GM19467 (cell line): ENCODE data around the gene GPR89B.
"Not testable (repeated sequence)": the region's sequence is repeated elsewhere in the genome, so short reads cannot be mapped to it uniquely, and the experiment has no call there.

Experiments used
- ATAC-seq: cut with Tn5 transposase; IDR thresholded peaks from one replicate; pipeline ENCODE4 v1.9.1; 2021; ENCODE audit warnings: mild to moderate bottlenecking, moderate library complexity; ENCODE audit not compliant: unreplicated experiment

GPR89B gene

DNA sequence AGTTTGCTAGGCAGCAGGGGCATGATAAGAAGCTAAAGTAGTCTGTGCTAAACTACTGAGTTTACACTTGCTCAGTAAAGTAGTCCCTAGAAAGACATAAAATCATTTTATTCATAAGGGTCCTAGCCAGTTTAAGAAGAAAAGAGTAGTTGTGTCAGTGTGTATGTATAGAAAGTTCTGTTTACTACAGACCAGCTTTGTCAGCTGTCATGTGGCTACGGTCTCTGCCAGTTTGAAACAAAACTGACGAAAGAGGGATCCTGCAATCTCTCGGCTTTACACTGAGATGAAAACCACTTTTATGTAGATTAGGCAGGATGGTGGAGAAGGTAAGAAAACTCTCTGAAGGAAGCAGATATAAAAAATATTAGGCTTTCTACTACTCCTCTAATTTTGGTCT lies 7.1 kb downstream of the GPR89B start:
- ATAC-seq: not testable (repeated sequence)

DNA sequence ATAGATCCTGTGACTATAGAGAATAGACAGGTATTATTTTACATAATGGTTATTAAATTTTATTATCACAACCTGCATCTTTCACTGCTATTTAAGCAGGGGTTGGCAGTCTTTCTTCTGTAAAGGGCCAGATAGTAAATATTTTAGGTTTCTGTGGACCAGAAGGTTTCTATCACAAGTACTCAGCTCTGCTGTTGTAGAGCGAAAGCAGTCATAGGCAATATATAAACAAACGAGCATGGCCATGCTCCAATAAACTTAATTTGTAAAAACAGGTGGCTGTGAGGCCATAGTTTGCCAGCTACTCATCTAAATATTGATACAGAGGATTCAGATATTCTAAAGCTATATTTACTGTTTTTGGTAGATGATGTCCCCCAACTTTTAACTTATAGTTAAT lies 12.2 kb downstream of the GPR89B start:
- not testable (repeated sequence) for ATAC-seq

DNA sequence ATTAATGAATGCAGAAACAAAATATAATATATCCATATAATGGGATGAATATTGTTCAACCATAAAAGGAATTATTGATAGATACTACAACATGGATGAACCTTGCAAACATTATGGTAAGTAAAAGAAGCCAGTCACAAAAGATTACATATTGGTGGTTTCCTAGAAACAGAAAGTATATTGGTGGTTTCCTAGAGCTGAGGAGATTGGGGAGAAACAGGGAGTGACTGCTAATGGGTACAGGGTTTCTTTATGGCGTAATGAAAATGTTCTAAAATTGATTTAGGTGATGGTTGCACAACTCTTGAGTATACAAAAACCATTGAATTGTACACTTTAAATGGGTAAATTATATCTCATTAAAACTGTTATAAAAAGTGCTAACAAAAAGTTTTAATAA lies 14.3 kb downstream of the GPR89B start:
- ATAC-seq: not testable (repeated sequence)

DNA sequence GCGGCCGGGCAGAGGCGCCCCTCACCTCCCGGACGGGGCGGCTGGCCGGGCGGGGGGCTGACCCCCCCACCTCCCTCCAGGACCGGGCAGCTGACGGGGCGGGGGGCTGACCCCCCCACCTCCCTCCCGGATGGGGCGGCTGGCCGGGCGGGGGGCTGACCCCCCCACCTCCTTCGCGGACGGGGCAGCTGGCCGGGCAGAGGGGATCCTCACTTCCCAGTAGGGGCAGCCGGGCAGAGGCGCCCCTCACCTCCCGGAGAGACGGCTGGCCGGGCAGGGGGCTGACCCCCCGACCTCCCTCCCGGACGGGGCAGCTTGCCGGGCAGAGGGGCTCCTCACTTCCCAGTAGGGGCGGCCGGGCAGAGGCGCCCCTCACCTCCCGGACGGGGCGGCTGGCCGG lies 21.3 kb downstream of the GPR89B start:
- ATAC-seq: not testable (repeated sequence)

DNA sequence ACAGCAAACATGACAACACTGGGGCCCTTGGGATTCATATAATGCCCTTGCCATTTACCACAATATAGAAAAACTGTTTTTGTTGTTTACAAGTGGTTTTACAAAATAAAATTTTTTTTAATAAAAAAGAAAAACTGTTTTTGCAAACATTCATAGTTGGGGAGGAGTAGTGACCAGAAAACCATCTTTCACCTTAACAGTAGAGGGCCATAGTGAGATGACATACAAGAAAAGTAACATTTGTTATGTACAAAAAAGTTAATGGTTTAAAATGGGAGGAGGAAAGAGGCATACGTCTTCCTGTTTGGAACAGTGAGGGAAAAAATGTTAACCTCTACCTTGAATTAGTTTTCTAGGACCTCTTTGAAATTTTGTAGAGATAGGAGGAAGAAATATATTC lies 30.7 kb downstream of the GPR89B start:
- not testable (repeated sequence) for ATAC-seq

DNA sequence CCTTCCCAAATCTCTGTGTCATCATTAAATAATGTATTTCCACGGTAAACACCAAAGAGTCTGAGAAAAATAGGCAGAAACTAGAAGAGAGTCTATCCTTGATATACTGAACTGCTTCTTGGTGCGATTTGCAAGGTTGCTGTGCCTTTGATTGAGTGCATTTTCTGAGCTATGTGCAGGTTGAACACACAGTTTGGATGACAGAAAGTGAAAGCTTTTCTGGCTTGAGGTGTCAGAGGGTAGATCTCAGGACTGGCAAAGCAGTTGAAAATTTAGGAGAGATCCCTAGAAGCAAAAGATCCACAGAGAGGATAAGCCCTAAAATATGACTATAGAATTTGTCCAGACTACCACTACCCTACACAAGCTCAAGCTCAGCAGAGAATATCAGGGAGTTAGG lies 31.5 kb downstream of the GPR89B start:
- ATAC-seq: not testable (repeated sequence)

DNA sequence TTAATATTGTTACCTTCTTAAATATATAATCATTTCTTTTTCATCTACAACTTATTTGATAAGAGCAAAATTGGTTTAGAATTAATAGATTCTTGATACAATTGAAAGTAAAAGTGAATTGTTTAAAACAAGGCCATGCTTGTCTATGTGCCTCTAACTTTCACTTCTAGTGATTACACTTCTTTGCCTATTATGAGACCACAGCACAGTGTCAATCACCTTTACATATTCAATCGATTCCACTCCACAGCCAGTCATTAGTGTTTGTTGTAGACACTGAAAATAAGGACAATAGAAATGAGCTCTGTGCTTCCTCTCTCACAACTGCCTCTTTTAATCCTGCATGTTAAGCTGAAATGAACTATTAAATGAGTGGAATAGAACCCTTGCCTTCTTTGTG lies 36.4 kb downstream of the GPR89B start:
- not testable (repeated sequence) for ATAC-seq

DNA sequence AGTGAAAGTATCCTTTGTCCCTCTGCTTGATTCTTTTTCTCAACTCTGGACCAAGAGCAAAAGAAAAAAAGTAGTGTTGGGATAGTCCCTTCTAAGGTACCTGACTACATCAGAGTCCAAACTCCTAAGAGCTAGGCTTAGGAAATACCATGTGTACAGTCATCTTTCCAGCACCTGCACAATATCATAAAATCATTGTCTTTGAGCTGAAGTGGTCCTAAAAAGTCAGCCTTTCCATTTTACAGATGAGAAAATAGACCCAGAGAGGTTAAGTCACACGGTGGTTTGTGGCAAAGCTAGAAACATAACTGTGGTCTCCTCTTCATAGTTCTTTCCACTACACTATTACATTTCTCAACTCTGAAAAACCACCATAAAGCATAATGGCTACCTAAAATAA lies 38.4 kb downstream of the GPR89B start:
- not testable (repeated sequence) for ATAC-seq

DNA sequence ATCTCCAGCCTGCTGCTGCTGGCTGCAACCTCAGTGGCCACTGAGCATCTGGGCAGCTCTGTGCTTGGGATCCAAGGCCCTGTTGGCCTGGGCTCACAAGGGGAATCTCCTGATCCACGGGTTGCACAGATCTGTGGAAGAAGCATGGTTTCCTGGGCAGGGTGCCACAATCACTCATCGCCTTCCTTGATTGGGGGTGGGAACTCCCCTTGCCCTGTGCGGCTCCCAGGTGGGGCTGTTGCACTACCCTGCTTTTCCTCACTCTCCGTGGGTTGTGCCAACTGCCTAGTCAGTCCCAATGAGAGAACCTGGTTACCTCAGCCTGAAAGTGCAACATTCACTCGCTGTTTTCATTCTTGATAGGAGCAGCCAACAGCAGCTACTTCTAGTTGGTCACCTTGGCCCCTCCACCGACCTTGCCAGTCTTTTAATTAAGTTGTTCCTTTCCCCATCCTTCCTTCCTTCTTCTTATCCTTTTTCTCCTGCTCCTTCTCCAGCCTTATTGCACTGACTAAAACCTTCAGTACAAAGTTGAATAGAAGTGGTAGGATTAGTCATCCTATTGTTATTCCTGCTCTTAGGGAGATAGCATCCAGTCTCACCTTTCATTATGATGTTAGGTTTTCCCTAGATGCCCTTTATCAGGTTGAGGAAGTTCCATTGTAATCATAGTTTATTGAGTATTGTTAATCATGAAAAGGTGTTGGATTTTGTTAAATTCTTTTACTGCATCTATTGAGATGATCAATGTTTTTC lies 50.9 kb downstream of the GPR89B start:
- ATAC-seq: not testable (repeated sequence)

DNA sequence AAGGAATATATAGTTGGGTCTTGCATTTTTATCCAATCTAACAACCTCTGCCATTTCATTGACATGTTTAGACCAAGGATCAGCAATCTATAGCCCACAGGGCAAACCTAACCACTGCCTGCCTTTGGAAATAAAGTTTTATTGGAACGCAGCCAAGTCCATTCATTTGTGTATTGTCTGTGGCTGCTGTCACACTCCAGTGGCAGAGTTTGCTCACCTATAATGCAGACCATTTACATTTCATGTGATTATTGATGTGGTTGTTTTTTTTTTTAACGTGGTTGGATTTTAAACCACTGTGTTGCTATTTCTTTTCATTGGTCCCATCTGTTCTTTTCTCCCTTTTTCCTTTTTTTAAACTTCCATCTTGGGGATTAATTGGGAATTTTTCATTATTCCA lies 57.2 kb downstream of the GPR89B start:
- ATAC-seq: not testable (repeated sequence)

DNA sequence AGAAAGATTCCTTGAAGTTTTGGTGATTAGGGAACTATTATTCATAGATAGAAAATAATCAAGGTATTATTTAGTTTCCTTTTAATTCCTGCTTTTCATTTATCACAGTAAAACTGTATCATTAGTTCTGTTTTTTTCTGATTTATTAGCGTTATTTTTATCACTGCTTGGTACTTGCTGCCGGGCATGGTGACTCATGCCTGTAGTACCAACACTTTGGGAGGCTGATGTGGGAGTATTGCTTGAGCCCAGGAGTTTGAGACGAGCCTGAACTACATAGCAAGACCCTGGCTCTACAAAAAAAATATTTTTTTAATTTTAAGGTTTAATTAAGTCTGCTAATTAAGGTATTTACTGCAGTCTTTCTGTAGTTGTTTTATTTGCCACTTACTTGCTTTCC lies 59.7 kb downstream of the GPR89B start:
- not testable (repeated sequence) for ATAC-seq

DNA sequence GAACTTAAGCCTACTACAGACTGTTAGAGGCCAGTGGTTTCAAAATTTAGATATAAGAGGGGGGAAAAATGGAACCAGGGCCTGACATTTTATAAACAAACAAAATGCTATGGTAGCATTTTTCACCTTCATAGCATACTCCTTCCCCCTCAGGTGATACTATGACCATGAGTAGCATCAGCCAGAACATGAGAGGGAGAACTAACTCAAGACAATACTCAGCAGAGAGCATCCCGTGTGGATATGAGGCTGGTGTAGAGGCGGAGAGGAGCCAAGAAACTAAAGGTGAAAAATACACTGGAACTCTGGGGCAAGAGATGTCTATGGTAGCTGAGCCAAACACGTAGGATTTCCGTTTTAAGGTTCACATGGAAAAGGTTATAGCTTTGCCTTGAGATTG lies 64.7 kb downstream of the GPR89B start:
- not testable (repeated sequence) for ATAC-seq

DNA sequence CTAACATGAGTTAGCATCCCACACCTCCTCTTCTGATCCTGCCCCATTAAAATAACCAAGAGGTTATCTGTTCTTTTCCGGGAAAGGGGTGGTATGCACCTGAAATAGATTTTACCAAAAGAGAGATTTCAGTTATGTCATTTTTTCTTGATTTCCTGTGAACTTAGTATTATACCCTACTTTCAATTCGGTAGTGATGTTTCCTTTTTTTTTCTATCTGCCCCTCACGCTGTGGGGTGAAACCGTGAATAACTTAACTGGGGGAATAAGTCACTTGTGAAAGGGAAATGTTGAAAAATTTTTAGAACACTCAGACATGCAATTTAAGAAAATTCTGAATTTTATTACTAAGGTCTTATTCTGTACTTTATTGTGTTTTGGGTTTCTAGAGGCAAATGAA lies 65.2 kb downstream of the GPR89B start:
- not testable (repeated sequence) for ATAC-seq

DNA sequence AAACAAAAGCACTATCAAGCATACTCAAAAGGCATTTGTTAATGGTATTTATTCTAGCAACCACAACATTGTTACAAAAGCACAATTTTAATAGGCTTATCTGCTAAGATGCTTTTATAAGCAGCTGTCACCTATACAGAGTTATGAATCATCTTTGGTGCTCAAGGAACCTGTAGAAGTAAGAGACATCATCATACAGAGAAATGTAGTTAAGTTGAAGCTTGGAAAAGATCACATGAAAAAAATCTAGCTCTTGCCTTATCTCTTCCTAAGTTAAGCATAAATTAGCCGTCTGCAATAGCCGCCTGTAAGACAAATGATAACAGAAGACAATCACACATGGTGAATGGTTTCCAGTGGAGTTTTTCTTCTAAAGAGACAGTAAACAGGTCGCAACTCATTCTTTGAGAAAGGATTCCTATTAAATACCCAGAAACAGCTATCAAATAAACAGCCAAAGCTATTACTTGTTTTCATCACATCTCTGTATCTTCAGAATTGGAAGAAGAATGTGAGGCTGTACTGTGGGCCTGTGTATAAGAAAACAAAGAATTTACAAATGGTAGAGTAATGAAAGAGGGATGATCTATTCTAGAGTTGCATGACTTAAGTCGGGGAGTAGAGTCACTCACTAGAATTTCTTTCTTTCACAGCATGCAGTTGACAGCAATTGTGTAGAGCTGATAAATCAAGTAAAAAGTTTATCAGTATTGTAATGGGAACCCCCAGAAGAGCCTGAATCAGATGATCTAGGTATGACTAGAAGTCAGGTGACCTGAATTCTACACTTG lies 65.8 kb downstream of the GPR89B start:
- ATAC-seq: not testable (repeated sequence)

DNA sequence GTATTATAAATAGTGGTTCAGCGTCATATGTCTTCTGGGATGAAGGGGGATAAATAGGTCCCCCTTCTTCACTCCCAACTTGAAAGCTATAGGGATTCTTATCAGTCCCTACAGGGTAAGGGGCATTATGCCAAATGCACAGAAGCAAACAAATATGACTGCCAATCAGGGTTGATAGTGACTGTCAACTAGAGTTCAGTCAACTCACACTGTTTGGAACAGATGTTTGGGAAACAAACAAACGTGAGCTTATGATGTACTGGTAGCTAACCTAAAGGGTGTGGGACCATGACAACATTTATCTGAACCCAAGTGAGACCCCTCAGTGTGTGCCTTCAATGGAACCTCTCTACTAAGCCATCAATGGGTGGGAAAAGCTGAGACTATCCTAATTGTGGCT lies 67.9 kb downstream of the GPR89B start:
- ATAC-seq: not testable (repeated sequence)

DNA sequence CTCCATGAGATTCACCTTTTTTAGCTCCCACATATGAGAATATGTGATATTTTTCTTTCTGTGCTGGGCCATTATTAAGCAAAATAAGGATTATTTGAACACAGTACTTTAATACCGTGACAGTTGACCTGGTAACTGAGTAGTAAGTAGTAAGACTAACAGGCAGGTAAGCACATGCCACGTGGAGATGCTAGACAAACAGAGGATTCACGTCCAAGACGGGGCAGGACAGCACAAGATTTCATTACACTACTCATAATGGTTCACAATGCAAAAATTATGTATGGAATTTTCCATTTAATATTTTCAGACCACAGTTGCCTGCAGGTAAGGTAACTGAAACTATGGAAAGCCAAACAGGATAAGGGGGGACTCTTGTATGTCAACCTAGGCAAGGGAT lies 79.5 kb downstream of the GPR89B start:
- not testable (repeated sequence) for ATAC-seq

DNA sequence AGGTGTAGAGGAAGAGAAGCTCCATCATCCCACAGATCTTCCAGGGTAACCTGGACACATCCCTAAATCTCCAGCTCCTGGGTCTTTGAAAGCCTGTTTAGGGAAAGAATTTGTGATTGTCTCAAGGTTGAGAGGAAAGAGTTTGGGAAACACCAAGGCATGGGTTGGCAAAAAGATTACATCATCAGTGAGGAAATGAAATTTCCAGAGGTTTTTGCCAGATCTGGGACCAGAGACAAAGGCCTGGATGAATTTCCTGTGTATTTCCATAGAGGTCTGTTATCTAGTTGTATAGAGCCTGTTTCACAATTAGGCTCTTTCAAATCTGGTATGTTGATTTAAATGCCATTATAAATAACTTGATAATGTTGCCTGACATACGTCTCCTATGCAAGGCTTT lies 82.3 kb downstream of the GPR89B start:
- ATAC-seq: no peak

DNA sequence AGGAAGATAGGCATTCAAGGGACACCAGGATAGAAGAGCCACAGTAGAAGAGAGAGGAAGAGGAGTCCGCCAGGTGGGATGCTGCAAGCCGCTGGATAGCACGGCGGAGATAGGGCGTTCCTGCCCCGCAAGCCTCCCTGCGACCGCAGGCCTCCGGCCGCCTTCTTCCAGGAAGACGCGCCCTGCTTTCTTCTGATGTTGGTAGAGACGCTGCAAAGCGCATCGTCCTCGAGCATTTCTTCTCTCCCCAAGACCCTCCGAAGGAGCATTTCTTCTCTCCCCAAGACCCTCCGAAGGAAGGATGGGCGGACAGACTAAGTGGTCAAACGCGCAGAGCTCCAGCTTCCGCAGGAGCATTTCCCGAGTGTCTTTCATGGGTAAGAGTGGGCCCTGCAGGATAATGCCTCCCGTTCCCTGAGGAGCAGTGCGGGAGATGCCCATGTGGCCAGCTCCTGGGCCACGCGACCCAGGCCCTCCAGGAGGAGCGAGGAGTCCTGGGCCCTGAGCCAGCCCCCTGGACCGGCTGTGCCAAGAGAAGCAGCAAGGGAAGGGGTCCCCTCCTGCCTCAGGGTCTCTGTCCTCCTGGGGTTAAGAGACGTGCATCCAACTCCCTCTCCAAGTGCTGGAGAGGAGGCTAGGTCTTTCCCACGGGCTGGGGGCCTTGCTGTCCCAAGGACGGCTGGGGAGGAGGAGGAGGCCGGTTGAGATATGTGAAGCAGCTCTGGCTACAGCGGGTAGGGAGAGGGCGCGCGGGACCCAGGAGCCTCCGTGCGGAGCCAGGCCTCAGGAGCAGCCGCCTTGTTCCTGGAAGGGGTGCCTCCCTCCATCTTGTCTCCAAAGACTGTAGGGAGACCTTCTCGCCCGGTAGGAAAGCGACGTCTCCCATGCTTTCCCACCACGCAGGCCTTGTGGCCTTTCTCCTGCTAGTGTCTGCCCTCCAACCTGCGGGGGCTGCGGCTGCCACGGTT lies 85.2 kb downstream of the GPR89B start:
- ATAC-seq: not testable (repeated sequence)

DNA sequence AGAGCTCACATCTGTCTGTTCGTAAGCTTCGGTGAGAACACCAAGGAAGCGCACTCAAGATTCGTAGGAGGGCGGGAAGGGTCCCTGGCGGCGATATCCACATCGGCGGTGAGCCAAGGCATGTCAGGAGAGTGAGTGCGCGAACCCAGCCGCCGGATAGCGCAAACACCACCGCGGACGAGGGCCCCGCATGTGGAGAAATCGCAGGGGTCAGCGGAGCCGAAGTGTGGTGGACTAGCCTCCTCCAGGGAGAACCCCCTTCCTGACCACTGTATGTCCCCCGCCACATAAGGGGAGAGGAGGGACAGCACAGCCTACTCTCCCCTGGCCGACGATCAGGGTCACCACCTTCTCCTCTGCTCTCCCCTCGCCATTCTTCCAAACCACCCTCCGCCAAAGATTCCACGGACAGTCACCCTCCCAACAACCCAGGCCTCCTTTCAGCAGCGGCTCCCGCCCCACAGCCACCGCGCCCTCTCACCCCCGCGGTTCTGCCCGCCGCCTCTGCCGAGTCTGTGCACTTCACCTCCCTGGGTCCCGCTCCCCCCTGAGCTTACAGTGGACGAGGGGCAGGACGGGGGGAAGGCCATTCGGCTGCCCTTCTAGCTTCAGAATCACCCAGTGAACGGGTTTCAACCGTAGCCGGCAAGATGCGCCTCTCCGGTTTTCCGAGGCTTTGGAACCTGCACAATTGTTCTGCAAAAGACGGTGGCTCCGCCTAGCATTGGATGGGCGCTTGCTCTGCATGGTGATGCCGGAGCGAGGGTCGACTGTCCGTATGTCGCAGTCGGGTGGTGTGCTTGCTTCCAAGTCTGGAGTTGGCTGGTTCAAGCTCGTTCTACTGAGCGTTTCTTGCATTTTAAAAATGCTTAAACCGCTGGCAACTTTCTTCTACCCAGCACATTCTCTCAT lies 86.3 kb downstream of the GPR89B start:
- ATAC-seq: not testable (repeated sequence)

DNA sequence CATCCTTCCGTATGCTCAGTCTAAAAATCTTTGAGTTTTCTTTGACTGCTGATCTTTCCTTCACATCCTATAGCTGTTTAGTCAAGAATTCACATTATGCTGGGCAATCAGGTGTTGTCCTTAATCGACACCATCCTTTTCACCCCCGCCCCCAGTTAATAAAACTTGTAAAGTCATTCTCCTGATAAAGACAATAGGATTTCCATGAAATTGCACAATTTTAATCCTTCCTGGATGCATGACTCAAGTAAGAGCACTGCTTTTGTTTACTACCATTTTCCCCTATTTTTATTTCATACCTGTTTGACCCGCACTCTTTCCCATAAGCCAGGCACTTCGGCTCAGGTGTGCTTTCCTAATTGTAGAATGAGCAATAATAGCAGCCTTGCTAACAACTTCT lies 96.7 kb downstream of the GPR89B start:
- ATAC-seq: not testable (repeated sequence)
